Measurements from ENCODE around the gene NBL1.

Gene NBL1

GRCh38 chr1:19643602-19644394 is at the start of gene NBL1:
Gene NBL1, plus strand, starts transcription at chr1:19644311. Its CDS starts 10,720 bp downstream, at chr1:19655031.
- no peak for DNase-seq

GRCh38 chr1:19596065-19596713 is 47.9 kb upstream of the NBL1 start:
- no peak for DNase-seq

DNA sequence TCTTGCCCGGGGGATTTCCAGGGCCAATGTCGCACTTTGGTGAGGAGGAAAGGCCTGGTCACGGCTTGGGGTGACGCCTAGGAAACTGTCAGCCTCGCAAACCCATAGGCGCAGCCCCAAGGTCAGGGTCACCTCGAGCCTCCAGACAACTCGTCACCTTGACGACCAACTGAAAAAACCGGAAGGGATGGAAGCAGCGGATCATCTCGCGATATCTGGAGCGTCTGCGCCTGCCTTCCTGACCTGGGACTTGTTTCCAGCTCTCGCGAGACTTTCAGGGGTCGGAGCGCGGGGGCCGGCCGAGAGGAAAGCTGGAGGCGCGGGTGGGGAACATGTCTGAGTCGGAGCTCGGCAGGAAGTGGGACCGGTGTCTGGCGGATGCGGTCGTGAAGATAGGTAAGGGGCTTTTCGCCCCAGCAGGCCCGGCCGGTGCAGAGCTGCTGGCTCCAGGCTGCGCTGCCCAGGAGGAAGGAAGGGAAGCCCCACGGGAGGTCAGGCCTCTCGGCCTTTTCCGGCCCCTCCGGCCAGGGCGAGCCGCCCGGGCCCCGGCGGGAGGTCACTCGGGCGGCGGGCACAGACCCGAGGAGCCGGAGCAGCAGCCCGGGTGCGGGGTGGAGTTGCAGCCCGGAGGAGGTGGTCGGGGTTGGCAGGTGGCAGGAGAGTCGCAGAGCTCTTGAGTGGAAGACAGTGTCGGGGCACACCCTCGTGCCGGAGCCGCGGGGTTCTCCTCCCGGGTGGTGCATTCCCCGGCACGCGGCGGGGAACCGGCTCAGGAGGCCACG is 47.2 kb upstream of the NBL1 start:
- DNase-seq = peak; percentile 99

DNA sequence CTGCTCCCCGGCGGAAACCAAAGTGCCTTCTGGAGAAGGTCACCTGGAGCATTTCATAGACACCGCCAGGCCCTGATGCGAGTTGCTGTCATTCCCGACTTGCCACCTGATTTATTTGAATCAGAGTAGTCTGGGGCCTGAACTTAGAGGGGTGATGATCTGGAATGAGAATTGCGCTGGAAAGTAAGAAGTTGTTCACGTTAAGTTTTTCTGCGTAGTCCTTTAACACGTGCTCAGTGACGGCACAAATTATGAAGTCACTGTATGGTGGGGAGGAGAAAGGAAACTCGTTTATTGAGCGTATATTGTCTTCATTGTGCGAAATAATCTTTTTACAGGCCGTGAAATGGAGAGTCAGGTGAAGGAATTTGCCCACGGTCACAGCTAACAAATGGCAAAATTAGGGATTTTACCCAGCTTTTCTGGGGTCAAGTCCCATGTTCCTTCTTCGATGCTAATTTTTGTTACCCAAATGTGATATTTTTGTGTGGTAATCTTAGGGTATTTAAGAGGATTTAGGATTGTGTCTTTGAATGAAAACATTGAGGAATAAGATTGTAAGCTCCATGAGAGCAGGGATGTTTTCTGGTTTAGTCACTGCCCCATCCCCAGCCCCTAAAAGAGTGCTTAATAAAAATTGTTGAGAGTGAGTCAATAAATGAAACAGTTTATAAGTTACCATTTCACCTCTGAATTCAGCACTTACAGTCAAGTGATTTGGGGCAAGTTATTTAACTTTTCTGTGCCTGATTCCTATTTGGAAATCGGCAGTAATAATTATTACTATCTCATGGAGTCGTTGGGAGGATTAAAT is 46.4 kb upstream of the NBL1 start:
- DNase-seq = no peak

DNA sequence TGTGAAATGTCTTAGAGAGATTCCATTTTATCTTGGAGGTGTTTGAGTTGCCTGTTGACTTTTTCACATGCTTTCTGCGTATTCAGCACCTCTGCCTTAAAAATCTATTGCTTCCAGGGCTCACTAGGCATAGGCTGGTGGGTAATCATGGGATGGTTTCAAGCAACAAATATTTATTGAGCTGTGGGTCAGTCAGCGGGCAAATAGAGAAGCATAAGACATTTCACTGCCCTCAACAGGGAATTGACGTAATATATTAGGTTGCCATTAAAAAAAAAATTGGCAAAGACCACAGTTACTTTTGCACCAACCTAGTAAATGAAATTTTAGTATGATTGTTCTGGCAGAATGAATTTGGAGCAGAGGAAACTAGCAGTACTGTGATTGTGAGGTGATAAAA is 44.3 kb upstream of the NBL1 start:
- DNase-seq = peak; percentile 7

DNA sequence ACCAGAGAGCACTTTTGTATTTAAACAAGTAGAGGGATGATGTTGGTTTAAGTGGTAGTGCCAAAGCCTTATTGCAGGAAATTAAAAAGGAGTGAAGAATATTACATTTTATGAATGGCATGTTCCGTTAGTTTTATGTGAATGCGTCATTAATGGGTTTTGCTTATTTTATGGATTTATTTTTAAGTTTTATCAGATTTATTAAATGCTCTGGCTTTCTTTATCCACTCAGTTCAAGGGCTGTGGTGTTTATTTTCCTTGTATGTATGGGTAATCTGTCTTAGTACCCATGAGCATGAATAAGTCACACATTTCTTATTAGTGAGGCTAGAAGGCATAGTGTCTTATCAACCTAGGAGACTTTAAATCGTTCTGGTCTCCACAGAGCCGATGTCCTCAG is 41.6 kb upstream of the NBL1 start:
- no peak for DNase-seq

DNA sequence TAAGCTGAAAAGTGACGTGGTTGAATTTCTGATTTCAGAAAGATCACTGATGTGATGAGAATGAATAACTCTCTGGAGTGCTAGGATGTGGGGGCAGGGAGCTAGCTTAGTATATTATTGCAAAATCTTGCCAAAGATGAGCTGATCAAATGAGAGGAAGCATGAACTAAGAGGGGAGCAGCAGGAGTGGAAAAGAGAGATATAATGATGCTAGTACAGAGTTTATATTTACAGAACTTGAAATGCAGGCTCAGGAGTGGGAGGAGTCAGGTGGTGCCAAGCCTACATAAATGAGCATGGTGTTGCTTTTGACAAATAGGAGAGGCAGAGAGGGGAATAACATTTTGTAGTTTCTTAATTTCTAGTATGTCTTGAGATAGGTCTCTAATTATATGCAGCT is 38.1 kb upstream of the NBL1 start:
- peak; percentile 12 for DNase-seq

DNA sequence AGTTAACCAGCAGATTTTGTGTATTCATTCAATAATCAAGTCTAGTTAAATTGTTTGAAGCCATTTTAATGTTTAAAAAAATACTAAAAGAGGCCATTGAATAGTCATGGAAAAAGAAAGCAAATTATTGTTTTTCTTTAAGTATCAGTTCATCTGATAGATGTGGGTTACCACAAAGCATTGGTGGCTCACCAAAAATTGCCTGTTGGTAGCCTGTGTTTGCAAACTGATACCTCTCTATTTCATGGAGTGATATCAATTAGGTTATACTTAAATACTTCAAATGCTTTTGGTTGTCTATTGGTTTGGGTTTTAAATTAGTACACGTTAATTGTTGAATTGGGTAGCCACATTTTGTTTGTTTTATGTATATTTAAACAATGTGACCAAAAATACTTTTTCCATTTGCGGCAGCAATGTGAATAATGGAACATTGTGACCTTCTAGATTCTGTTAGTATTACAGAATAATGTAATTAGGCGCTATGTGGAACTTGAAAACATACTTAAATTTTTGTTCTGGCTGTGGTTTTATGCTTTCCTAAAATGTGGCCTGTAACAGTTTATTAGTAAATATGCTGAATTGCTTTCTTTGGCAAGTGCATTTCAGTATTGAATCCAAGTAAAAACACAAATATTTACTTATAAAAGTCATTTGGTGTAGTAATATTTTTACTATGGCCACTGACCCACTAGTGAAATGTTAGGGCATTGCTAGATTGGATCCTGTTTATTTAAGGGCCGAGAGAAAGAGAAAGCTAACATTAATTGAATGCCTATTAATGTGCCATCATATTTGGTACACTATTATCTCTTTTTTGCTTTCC is 37.1 kb upstream of the NBL1 start:
- DNase-seq = no peak

GRCh38 chr1:19608232-19608631 is 35.9 kb upstream of the NBL1 start:
- DNase-seq = no peak

GRCh38 chr1:19610282-19610981 is 33.7 kb upstream of the NBL1 start:
- DNase-seq = no peak

GRCh38 chr1:19612530-19612929 is 31.6 kb upstream of the NBL1 start:
- DNase-seq = no peak

DNA sequence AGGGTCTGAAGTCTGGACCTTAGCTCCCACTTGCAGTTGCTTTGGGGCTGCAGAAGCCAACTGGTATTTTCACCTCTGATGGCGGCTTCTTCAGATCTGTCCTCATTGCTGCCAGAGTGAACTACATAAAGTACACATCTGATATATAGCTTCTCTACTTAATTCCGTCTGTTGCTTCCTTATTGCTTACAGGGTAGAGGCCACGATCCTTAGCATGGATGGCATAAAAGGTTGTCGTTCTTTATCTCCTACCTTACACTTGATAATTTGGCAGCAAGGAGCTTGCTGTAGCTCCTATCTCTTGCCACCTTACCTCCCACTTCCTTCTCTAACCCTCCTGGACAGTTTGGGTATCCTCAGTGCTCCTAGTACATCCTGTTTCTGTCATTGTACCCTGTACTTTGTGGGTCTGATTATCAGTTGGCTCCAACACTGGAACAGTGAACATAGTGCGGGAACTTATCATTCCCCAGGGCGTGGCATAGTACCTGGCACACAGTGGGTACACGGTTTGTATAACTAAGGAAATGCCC is 30.9 kb upstream of the NBL1 start:
- DNase-seq = no peak

GRCh38 chr1:19615438-19615837 is 28.7 kb upstream of the NBL1 start:
- DNase-seq = no peak

DNA sequence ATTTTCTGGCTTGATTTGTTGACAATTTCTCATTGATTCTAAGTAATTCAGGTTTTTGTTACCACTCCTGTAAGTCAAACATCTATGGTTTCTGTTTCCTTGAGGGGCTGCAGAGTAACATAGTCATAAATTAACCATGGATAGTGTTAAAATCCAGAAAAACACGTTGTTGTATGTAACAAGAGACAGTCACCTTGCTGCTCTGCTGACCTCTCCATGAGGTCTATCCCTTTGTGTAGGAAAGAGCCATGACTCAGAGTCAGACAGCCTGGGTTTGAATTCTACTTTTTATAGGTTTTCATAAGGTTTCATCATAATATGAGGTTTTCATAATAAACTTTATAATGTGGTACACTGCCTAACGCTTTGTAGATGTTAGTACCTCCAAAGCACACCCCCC is 27.6 kb upstream of the NBL1 start:
- DNase-seq = no peak

DNA sequence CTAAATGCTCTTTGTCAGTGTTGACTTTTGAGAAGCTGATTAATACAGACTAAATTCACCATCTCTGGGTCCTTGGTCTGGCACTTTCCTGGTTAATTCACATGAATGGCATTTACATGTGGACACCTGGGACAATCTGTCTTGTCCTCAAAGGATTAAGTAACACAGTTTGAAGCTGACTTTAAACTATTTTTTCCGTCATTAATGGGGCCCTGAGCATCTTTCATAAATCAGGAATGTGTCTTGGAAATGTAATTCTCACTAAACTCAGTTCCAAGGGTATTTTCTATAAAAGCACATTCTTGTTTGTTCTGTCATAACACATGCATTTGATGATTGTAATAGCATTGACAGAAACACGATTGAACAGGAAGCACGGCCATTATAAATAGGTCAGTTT is 26.7 kb upstream of the NBL1 start:
- DNase-seq = no peak

DNA sequence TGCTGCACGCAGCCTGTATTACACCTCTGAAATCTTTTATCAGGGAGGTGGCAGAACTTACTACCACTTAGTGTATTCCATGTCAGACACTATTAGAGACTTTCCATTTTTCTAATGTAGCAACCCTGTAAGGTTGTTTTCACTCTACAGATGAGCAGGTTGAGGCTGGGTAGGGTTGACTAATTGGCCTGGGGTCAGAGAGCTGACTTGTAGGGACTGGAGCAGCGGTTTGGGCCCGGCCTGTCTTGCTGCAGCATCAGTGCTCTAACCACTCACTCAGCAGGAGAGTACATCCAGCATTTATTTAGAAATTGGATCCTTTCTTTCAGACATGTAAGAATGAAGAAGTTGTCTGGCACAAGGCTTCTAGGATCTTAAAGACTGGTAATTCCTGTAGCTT is 25.7 kb upstream of the NBL1 start:
- no peak for DNase-seq

- DNase-seq = no peak
These were observed 24.3 kb upstream of the NBL1 start for GRCh38 chr1:19619697-19620384.

DNA sequence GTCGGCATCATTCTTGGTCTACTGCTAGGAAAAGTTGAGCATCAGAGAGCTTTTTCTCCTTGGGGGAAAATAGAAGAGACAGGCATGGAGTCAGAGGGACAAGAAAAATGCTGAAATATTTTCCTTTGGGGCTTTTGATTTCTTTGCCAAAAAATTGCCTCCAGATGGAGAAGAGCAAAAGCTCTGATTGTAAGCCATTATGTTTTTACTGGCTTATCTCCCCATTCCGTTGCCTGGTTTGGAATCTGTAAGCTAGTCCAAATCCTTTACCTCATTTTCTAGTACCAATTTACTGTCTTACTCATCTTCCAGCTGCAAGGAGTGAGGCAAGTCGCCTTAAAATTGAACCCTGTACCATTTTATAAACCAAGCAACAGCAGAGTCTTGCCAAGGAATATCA is 23.3 kb upstream of the NBL1 start:
- no peak for DNase-seq

GRCh38 chr1:19621274-19621950 is 22.7 kb upstream of the NBL1 start:
- no peak for DNase-seq

DNA sequence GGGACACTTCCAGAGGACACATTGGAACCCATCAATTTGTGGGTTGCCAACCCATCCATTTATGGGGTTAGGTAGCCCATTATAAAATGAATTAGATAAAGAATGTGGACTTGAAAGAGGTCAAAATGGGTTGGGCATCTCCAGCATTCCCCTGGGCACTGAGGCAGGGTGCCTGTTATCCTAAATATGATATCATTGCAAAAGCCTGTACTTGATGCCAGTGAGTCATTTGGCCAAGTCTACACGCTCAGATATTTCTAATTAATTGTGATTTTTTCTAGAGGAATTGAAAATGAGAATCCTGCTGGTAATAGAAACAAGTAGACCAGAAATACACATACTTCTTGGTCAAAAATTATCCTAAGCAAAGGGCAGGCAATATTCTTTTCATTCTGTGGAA is 21.9 kb upstream of the NBL1 start:
- DNase-seq = no peak
